Sigmoid colon (tissue), 4 donors: ENCODE measurements around the gene UBR2.

Experiments
- EP300 ChIP-seq, 4 donors: sonication (generic); formaldehyde crosslinking; IDR thresholded peaks; one replicate each; pipeline ENCODE4 v1.6.1; 2017; ENCODE audit warnings: antibody characterized with exemption in 4 of 4
- POLR2A ChIP-seq, 2 donors: fragments of 450-650 bp; IDR thresholded peaks; one replicate each; pipeline ENCODE4 v1.6.1; 2016; ENCODE audit warnings: antibody characterized with exemption in 2 of 2, mild to moderate bottlenecking in 2 of 2, moderate library complexity in 2 of 2
- POLR2AphosphoS5 ChIP-seq, 4 donors: sonication (generic); formaldehyde crosslinking; IDR thresholded peaks; one replicate each; pipeline ENCODE4 v1.6.1; 2017; ENCODE audit warnings: antibody characterized with exemption in 4 of 4
- TF ChIP-seq, protein P1 (sequence below), 4 experiments: fragments of 450-650 bp in 3 of 4; fragments of 200-600 bp in 1 of 4; IDR thresholded peaks; one replicate each; pipeline ENCODE4 v1.5.1; 2016 to 2019; ENCODE audit warnings: antibody characterized with exemption in 4 of 4, mild to moderate bottlenecking in 3 of 4, moderate library complexity in 2 of 4

DNA sequence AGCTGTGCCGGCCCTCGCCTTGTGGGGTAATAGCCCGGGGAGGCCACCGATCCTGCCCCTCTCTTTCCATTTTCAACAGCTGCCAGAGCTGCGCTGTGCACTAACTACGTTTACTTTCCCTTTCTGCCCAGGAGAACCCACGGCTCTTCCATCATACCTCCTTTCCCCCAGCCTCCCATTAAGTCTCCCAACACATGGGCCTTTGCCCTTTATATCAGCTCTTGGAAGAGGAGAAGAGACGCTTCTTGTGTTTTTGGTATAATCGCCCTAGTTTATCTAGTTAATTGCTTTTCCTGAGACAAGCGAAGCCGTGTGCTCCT lies 637 bp downstream of the UBR2 start:
- TF ChIP-seq POLR2A (IDR thresholded peaks at IDR 0.05) = no peak
- TF ChIP-seq POLR2AphosphoS5 (IDR thresholded peaks at IDR 0.05) = no peak
- TF ChIP-seq, protein P1, sequence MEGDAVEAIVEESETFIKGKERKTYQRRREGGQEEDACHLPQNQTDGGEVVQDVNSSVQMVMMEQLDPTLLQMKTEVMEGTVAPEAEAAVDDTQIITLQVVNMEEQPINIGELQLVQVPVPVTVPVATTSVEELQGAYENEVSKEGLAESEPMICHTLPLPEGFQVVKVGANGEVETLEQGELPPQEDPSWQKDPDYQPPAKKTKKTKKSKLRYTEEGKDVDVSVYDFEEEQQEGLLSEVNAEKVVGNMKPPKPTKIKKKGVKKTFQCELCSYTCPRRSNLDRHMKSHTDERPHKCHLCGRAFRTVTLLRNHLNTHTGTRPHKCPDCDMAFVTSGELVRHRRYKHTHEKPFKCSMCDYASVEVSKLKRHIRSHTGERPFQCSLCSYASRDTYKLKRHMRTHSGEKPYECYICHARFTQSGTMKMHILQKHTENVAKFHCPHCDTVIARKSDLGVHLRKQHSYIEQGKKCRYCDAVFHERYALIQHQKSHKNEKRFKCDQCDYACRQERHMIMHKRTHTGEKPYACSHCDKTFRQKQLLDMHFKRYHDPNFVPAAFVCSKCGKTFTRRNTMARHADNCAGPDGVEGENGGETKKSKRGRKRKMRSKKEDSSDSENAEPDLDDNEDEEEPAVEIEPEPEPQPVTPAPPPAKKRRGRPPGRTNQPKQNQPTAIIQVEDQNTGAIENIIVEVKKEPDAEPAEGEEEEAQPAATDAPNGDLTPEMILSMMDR (IDR thresholded peaks at IDR 0.05) = no peak
- TF ChIP-seq EP300 (IDR thresholded peaks at IDR 0.05) = no peak
